HG02798 (cell line): ENCODE measurements around the gene CNIH3.
A peak's percentile ranks its signal among the peaks of the same experiment; 100 is the strongest.

Experiments used
- ATAC-seq: cut with Tn5 transposase; IDR thresholded peaks from one replicate; pipeline ENCODE4 v1.9.1; 2021; ENCODE audit warnings: mild to moderate bottlenecking; ENCODE audit not compliant: unreplicated experiment, poor library complexity

Gene CNIH3

GRCh38 chr1:224639426-224639975, 23.4 kb downstream of the CNIH3 start:
- no peak for ATAC-seq

- no peak for ATAC-seq
Measured at GRCh38 chr1:224640018-224640417, 23.9 kb downstream of the CNIH3 start.

GRCh38 chr1:224640587-224640986, 24.5 kb downstream of the CNIH3 start:
- no peak for ATAC-seq

- no peak for ATAC-seq
Measured at GRCh38 chr1:224641030-224641429, 24.9 kb downstream of the CNIH3 start.

- ATAC-seq: no peak
Measured at GRCh38 chr1:224643653-224644052, 27.5 kb downstream of the CNIH3 start.

- ATAC-seq: peak; percentile 73
Measured at GRCh38 chr1:224644553-224645154, 28.5 kb downstream of the CNIH3 start.

- ATAC-seq: no peak
Measured at GRCh38 chr1:224647449-224647848, 31.3 kb downstream of the CNIH3 start.

- no peak for ATAC-seq
Measured at GRCh38 chr1:224650290-224650689, 34.2 kb downstream of the CNIH3 start.

GRCh38 chr1:224651188-224651587, 35.1 kb downstream of the CNIH3 start:
- ATAC-seq: no peak

GRCh38 chr1:224656392-224656791, 40.3 kb downstream of the CNIH3 start:
- no peak for ATAC-seq

- ATAC-seq: no peak
Measured at GRCh38 chr1:224660074-224660473, 44.0 kb downstream of the CNIH3 start.

GRCh38 chr1:224662870-224663269, 46.8 kb downstream of the CNIH3 start:
- ATAC-seq: no peak

- no peak for ATAC-seq
Measured at GRCh38 chr1:224665016-224665415, 48.9 kb downstream of the CNIH3 start.

GRCh38 chr1:224666078-224666477, 50.0 kb downstream of the CNIH3 start:
- no peak for ATAC-seq

GRCh38 chr1:224666913-224667312, 50.8 kb downstream of the CNIH3 start:
- ATAC-seq: no peak

- ATAC-seq: no peak
Measured at GRCh38 chr1:224668984-224669383, 52.9 kb downstream of the CNIH3 start.

- no peak for ATAC-seq
Measured at GRCh38 chr1:224669403-224669802, 53.3 kb downstream of the CNIH3 start.

- no peak for ATAC-seq
Measured at GRCh38 chr1:224670506-224670905, 54.4 kb downstream of the CNIH3 start.

GRCh38 chr1:224671076-224671475, 55.0 kb downstream of the CNIH3 start:
- no peak for ATAC-seq

GRCh38 chr1:224673141-224673540, 57.0 kb downstream of the CNIH3 start:
- no peak for ATAC-seq

GRCh38 chr1:224675590-224675989, 59.5 kb downstream of the CNIH3 start:
- peak; percentile 51 for ATAC-seq

GRCh38 chr1:224676551-224676950, 60.4 kb downstream of the CNIH3 start:
- ATAC-seq: peak; percentile 25
